Measurements from ENCODE around the gene SGO2.

- TF ChIP-seq CTCF (IDR thresholded peaks at IDR 0.05; ENCODE audit: insufficient read depth, low read depth, low read length): no peak
- TF ChIP-seq EZH2 (IDR thresholded peaks at IDR 0.05; ENCODE audit: insufficient read depth, low read length): no peak
Observed at GRCh38 chr2:200507179-200507578, 18.8 kb upstream of the SGO2 start.
